Activated CD8-positive, alpha-beta memory T cell treated with anti-CD3 and anti-CD28 coated beads, Interleukin-2, amount 10 ng/mL, durations not matched to agents 7 days and 5 days (primary cell): Measurements from ENCODE around the gene CXCL12. TPM values are rescaled to one million over a fixed set of nuclear protein-coding genes. Genes with fewer than 3 reads are reported as not detected.

ENCODE experiments used
- ATAC-seq: fragments of 150-1000 bp; cut with Tn5 transposase; one replicate; pipeline ENCODE4 v1.10.0; 2021; ENCODE audit warnings: moderate library complexity
- CTCF ChIA-PET: fragments of 350-600 bp; sonication (Branson Sonifier 250); formaldehyde crosslinking; loops from one replicate; lab custom pipeline; 2021; ENCODE audit warnings: antibody characterized with exemption; lab: Charles Lee
- DNase-seq: peaks from one replicate; pipeline ENCODE4 v3.0.0-alpha.2; 2020
- H3K27ac Mint-ChIP-seq: one replicate; pipeline ENCODE4 v1.8.0; 2021; ENCODE audit warnings: mild to moderate bottlenecking, mixed read lengths
- H3K27me3 Mint-ChIP-seq: one replicate; pipeline ENCODE4 v1.8.0; 2021; ENCODE audit warnings: mixed read lengths
- H3K36me3 Mint-ChIP-seq: one replicate; pipeline ENCODE4 v1.8.0; 2021; ENCODE audit warnings: mild to moderate bottlenecking, mixed read lengths
- H3K4me1 Mint-ChIP-seq: one replicate; pipeline ENCODE4 v1.8.0; 2021; ENCODE audit warnings: mixed read lengths
- H3K4me3 Mint-ChIP-seq: one replicate; pipeline ENCODE4 v1.8.0; 2021; ENCODE audit warnings: mild to moderate bottlenecking, moderate library complexity, mixed read lengths
- H3K9me3 Mint-ChIP-seq: one replicate; pipeline ENCODE4 v1.8.0; 2022; ENCODE audit warnings: low read depth, mixed read lengths
- total RNA-seq, 2 experiments: library from RNA; stranded (reverse); gene quantifications; one replicate each; pipeline ENCODE4 v1.2.3, GENCODE V29; 2021

CXCL12 gene
- total RNA-seq, 2 experiments from 2014 or later, result not detected

DNA sequence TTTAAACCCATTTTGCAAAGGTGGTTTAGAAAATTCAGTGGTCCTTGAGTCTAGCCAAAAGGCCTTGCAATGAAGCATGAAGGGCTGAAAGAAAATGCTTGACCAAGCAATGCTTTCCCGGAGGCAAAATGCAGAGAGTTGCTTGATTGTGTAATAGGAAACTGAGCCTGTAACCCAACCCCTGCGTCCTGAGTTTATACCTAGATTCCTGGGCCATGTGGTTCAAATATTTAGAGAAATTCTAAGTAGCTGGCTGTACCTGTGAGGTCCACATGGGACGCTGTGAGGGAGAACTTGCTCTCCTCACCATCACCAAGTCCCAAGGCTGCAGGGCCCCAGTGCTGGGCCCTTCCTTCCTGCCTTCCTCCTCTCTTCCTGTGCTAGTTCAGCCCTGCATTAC lies 45.7 kb downstream of the CXCL12 start:
- Mint-ChIP-seq H3K4me1 (no peaks in the 10 kb centered on the region), H3K4me3 (no peak overlapping the region), H3K9me3 (no peaks in the 10 kb centered on the region), H3K27ac (no peak overlapping the region), H3K27me3 (peaks cover 2% of the 10 kb centered on the region), H3K36me3 (no peaks in the 10 kb centered on the region)
- CTCF ChIA-PET, result no interaction called here
- DNase-seq (no peak), ATAC-seq (no peak)

DNA sequence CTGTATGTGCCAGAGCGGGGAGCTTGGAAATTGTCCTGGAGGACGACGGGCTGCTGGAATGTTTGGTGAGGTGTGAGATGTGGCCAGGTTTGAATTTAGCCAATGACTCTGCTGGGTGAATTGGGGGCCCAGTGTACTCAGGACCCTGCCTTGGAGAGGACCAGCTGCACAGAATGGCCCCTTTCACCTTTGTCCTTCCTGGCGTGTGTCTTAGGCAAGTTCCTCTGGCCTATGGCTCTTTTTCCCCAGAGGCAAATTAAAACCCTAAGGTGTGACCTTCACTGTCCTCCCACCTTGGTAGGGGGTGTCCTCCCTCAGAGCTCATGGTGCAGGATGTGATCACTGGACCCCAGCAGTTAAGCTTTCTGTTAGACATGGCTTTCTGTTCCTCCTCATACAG lies 47.8 kb downstream of the CXCL12 start:
- no peaks in the 10 kb centered on the region for H3K4me1 Mint-ChIP-seq
- no peak overlapping the region for H3K27ac Mint-ChIP-seq
- no peaks in the 10 kb centered on the region for H3K27me3 Mint-ChIP-seq
- no peaks in the 10 kb centered on the region for H3K36me3 Mint-ChIP-seq
- CTCF ChIA-PET, result no interaction called here
- DNase-seq (no peak), ATAC-seq (no peak)
- H3K4me3 Mint-ChIP-seq, result no peak overlapping the region
- H3K9me3 Mint-ChIP-seq, result no peaks in the 10 kb centered on the region

DNA sequence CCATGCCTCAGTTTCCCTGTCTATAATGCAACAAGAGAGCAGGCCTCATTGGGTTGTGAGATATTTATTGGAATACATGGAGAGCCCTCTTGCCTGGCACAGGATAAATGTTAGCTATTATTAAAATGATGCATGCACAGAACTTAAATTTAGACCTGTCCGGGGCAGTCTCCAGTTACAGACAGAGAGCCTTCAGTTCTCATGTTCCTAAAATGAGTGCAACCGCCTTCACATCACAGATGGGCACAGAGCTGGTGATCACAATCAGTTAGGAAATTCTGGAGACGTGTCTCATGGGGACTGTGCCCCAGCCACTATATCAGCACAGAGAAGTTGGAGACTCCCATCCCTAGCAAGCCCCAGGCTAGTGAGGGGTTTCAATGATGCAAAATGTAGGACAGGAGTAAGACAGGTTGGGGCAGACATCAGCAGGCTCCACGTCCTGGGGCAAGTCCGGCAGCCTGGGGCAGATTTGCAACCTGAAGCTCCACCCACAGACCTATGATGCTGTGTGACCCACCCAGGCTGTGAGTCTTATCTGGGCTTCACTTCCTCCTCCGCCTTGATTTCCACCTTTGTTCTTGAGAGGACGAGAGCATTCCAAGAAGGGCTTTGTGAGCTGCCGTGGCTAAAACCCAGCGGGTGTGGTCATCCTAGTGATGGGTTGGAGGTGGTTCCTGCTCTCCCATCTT lies 49.4 kb downstream of the CXCL12 start:
- H3K4me1 Mint-ChIP-seq, result no peaks in the 10 kb centered on the region
- H3K27ac Mint-ChIP-seq, result no peak overlapping the region
- H3K27me3 Mint-ChIP-seq, result no peaks in the 10 kb centered on the region
- no peaks in the 10 kb centered on the region for H3K9me3 Mint-ChIP-seq
- CTCF ChIA-PET, result no interaction called here
- no peak overlapping the region for H3K4me3 Mint-ChIP-seq
- no peaks in the 10 kb centered on the region for H3K36me3 Mint-ChIP-seq
- DNase-seq (no peak), ATAC-seq (no peak)

DNA sequence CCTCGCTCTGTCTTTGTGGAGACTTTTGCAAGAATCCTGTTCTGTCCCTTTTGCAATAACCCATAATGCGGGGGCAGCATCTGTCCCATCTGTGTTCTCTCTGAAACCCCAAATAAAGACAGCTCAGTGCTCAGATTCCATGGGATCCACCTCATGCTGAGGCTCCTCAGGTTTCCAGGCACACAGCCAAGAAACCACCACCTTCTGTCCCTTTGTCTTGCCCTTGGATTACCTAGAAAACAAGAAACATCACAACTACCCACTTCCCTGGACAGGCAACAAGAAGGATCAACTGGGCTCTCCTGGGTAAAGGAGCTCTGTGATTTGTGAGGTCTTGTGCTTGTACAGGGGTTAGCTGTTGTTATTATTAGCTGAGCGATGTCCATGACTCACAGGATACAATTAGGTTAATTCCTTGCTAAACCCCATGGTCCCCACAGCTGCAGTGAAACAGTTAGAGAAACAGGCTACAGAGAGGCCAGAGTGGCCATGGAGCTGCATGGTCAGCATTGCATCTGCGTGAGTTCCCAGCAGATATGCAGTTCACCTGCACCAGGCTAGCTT lies 50.2 kb downstream of the CXCL12 start:
- no peak for DNase-seq
- Mint-ChIP-seq H3K27ac (no peak overlapping the region), H3K36me3 (no peaks in the 10 kb centered on the region), H3K9me3 (no peaks in the 10 kb centered on the region), H3K4me3 (no peak overlapping the region), H3K4me1 (no peaks in the 10 kb centered on the region), H3K27me3 (no peaks in the 10 kb centered on the region)
- ATAC-seq, result no peak
- CTCF ChIA-PET, result no interaction called here

DNA sequence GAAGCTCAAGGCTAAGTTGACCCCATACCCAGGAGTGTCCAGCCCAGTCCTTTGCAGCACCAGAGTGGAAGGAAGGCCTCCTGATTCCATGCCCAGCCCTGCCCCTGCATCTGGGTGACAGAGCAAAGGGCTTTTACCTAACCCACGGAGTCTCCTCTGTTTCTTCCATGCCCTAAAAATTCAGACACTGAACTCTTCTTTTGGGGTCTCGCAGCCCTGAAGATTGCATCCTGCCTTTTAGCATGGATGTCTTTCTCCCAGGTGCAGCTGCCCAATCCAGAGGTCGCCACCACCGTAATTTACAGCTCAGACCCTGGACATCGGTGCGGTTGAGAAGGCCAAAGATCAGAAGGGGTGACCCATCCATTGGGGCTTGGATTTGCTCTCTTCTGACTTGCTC lies 50.8 kb downstream of the CXCL12 start:
- Mint-ChIP-seq H3K4me1 (no peaks in the 10 kb centered on the region), H3K9me3 (no peaks in the 10 kb centered on the region), H3K36me3 (no peaks in the 10 kb centered on the region), H3K27ac (no peak overlapping the region), H3K4me3 (no peak overlapping the region), H3K27me3 (peaks cover 5% of the 10 kb centered on the region)
- DNase-seq (no peak), ATAC-seq (no peak)
- CTCF ChIA-PET, result no interaction called here

DNA sequence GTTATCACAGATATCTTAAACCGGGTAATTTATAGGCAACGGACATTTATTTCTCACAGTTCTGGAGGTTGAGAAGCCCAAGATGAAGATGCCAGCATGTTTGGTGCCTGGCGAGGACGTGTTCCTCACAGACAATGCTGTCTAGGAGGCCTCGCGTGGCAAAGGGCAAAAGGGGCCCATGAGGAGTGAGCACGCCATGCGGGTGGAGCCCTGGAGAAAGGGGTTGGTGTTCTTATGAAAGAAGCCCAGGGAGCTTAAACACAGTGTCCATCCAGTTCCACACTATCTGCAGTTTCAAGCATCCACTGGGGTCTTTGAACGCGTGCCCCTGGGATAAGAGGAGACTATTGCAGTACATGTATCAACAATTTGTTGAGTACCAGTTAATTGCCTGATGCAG lies 51.4 kb downstream of the CXCL12 start:
- no peak overlapping the region for H3K4me3 Mint-ChIP-seq
- ATAC-seq (no peak), DNase-seq (no peak)
- peaks cover 8% of the 10 kb centered on the region for H3K27me3 Mint-ChIP-seq
- no peak overlapping the region for H3K27ac Mint-ChIP-seq
- H3K4me1 Mint-ChIP-seq, result no peaks in the 10 kb centered on the region
- no peaks in the 10 kb centered on the region for H3K36me3 Mint-ChIP-seq
- CTCF ChIA-PET, result no interaction called here
- H3K9me3 Mint-ChIP-seq, result no peaks in the 10 kb centered on the region

DNA sequence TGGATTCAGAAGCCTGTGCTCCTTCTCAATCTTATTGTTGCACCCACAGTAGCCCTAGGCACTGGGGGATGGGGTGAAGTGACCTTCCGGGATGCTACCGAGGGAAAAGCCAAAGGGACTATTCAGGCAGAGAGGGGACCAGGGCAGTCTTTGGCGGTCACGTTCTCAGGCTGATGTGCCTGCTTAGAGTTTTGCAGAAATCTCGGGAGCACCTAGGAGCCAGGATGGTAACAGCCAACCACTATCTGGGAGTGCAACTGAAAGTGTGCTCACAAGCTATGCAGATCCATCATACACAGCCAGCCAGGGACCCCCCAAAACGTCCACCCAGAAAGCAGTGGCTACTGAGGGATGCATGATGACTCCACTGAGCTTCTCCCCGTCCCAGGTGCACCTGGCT lies 52.4 kb downstream of the CXCL12 start:
- no peaks in the 10 kb centered on the region for H3K36me3 Mint-ChIP-seq
- ATAC-seq (no peak), DNase-seq (no peak)
- H3K27me3 Mint-ChIP-seq, result peaks cover 10% of the 10 kb centered on the region
- no peak overlapping the region for H3K27ac Mint-ChIP-seq
- no peak overlapping the region for H3K4me3 Mint-ChIP-seq
- H3K4me1 Mint-ChIP-seq, result no peaks in the 10 kb centered on the region
- no peaks in the 10 kb centered on the region for H3K9me3 Mint-ChIP-seq
- CTCF ChIA-PET, result no interaction called here

DNA sequence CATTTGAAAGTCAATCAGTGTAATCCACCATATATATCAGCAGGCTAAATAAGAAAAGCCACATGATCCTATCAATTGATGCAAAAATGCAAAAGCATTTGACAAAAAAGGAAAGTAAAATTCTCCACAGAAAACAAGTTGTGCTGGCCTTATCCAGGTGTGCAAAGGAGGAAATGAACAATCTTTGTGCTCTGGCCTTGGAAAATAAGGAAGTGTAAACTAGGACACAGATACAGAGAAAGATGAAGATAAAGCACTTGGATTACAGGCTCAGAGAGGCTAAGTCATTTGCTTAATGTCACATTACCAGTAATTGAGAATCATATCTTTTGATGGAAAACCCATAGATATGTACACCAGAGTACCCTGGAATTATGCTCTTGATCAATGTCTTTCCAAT lies 54.5 kb downstream of the CXCL12 start:
- CTCF ChIA-PET, result no interaction called here
- no peak overlapping the region for H3K4me3 Mint-ChIP-seq
- H3K27me3 Mint-ChIP-seq, result peaks cover 10% of the 10 kb centered on the region
- ATAC-seq (no peak), DNase-seq (no peak)
- H3K9me3 Mint-ChIP-seq, result no peaks in the 10 kb centered on the region
- H3K36me3 Mint-ChIP-seq, result no peaks in the 10 kb centered on the region
- no peaks in the 10 kb centered on the region for H3K4me1 Mint-ChIP-seq
- H3K27ac Mint-ChIP-seq, result no peak overlapping the region

DNA sequence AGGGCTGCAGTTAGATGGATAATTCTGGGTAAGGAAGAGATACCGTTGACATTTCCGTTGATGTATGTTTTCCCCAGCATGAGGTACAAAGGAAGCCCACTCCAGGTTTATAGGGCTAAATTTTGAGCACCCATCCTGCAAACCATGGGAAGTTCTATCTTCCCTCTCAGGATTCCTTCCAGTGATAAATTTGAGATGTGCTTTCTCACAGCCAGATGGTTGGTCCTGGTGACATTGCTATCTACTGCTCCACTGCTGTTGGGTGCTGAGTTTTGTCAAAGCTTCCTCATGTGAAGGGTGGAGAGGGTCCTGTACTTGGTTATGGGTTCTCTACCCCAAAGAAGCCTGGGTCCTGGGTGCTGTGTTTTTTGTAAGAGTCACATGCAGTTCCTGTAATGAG lies 57.4 kb downstream of the CXCL12 start:
- Mint-ChIP-seq H3K36me3 (no peaks in the 10 kb centered on the region), H3K27me3 (peaks cover 10% of the 10 kb centered on the region), H3K4me3 (no peak overlapping the region), H3K9me3 (no peaks in the 10 kb centered on the region), H3K27ac (no peak overlapping the region), H3K4me1 (no peaks in the 10 kb centered on the region)
- DNase-seq (no peak), ATAC-seq (no peak)
- CTCF ChIA-PET, result no interaction called here
